HCT116 (cell line): Measurements from ENCODE around the gene UMODL1. TPM values are rescaled to one million over a fixed set of nuclear protein-coding genes. Genes with fewer than 3 reads are reported as not detected.

Experiments
- ATAC-seq: fragments of 200-7000 bp; cut with Tn5 transposase; 2 replicates; pipeline ENCODE4 v1.9.1; 2020; ENCODE audit warnings: mild to moderate bottlenecking, moderate library complexity
- BruUV-seq: library from RNA; stranded (reverse); fragments of 400-500 nt; replicated peaks from 2 replicates; lab custom pipeline; 2021; lab: Mats Ljungman, UMichigan
- CTCF ChIA-PET: fragments of 300-600 bp; sonication (Branson Sonifier 250); formaldehyde crosslinking; loops from one replicate; lab custom pipeline; 2021; ENCODE audit warnings: antibody characterized with exemption; lab: Charles Lee
- POLR2A ChIA-PET: fragments of 300-600, 350-600 bp; sonication (Branson Sonifier 250); formaldehyde crosslinking; loops from one replicate; lab custom pipeline; 2021; ENCODE audit warnings: antibody characterized with exemption; lab: Charles Lee
- RAD21 ChIA-PET, 2 experiments: fragments of 300-600 bp; sonication (Branson Sonifier 250); formaldehyde crosslinking; loops; one replicate each; lab custom pipeline; 2023; ENCODE audit warnings: low total read pairs in 2 of 2; ENCODE audit not compliant: uncharacterized antibody in 2 of 2, unreplicated experiment in 2 of 2, low non-redundant PET in 1 of 2; lab: Charles Lee
- DNase-seq: peaks from one replicate; pipeline ENCODE4 v3.0.0-alpha.2; 2010; ENCODE audit warnings: low read depth, low spot score
- H2AFZ ChIP-seq: fragments of 200-600 bp; shearing (Covaris generic), sonication (generic); 2 replicates; pipeline ENCODE4 v1.6.1; 2017; ENCODE audit warnings: low read depth, mixed run types, mixed read lengths, antibody characterized with exemption, low read length; ENCODE audit not compliant: poor library complexity, severe bottlenecking
- H3K27ac ChIP-seq: 2 replicates; pipeline ENCODE4 v1.5.1; 2012; ENCODE audit warnings: low read depth, low read length
- H3K27me3 ChIP-seq: fragments of 200-600 bp; sonication (generic); 2 replicates; pipeline ENCODE4 v1.6.1; 2016; ENCODE audit warnings: mixed run types, low read length, mixed read lengths; ENCODE audit not compliant: insufficient read depth
- H3K36me3 ChIP-seq, 2 experiments: fragments of 200-500 bp in 1 of 2; fragments of 200-600 bp in 1 of 2; sonication (Bioruptor generic) in 1 of 2; sonication (generic) in 1 of 2; 2 replicates each; pipeline versions ENCODE4 v1.5.1 to v1.6.1; 2014 to 2016; ENCODE audit warnings: low read length in 2 of 2, inconsistent platforms in 1 of 2, mixed read lengths in 1 of 2, mixed run types in 1 of 2; ENCODE audit not compliant: insufficient read depth in 2 of 2, control insufficient read depth in 1 of 2
- H3K4me1 ChIP-seq, 2 experiments: fragments of 200-600 bp in 1 of 2; sonication (generic) in 1 of 2; 2 replicates each; pipeline versions ENCODE4 v1.5.1 to v1.6.1; 2012 to 2017; ENCODE audit warnings: low read length in 2 of 2, inconsistent platforms in 1 of 2, mild to moderate bottlenecking in 1 of 2, mixed read lengths in 1 of 2, mixed run types in 1 of 2, moderate library complexity in 1 of 2; ENCODE audit not compliant: insufficient read depth in 2 of 2, control insufficient read depth in 1 of 2
- H3K4me2 ChIP-seq: fragments of 200-600 bp; sonication (generic); 2 replicates; pipeline ENCODE4 v1.6.1; 2017; ENCODE audit warnings: mixed run types, low read length, mixed read lengths
- H3K4me3 ChIP-seq, 2 experiments: fragments of 200-600 bp in 1 of 2; sonication (generic) in 1 of 2; replicated peaks in 1 of 2; 2 replicates each; pipeline ENCODE4 v1.5.1; 2011 to 2016; ENCODE audit warnings: low read length in 2 of 2, control low read depth in 1 of 2, low read depth in 1 of 2, mild to moderate bottlenecking in 1 of 2, mixed read lengths in 1 of 2, mixed run types in 1 of 2
- H3K79me2 ChIP-seq: fragments of 200-600 bp; sonication (generic); 2 replicates; pipeline ENCODE4 v1.6.1; 2017; ENCODE audit warnings: mild to moderate bottlenecking, mixed run types, low read length, moderate library complexity, mixed read lengths; ENCODE audit not compliant: insufficient read depth
- H3K9ac ChIP-seq: fragments of 200-600 bp; sonication (generic); 2 replicates; pipeline ENCODE4 v1.6.1; 2016; ENCODE audit warnings: low read length, mixed read lengths
- H3K9me2 ChIP-seq: fragments of 200-600 bp; sonication (generic), shearing (Covaris generic); 2 replicates; pipeline ENCODE4 v1.6.1; 2017; ENCODE audit warnings: mixed run types, mild to moderate bottlenecking, moderate library complexity; ENCODE audit not compliant: insufficient read depth
- H3K9me3 ChIP-seq, 2 experiments: fragments of 200-500 bp in 1 of 2; fragments of 200-600 bp in 1 of 2; sonication (Bioruptor generic) in 1 of 2; sonication (generic) in 1 of 2; 2 replicates each; pipeline ENCODE4 v1.6.1; 2014 to 2017; ENCODE audit warnings: low read length in 2 of 2, mixed read lengths in 2 of 2, inconsistent platforms in 1 of 2, low read depth in 1 of 2, mild to moderate bottlenecking in 1 of 2, mixed run types in 1 of 2, moderate library complexity in 1 of 2; ENCODE audit not compliant: control insufficient read depth in 1 of 2, insufficient read depth in 1 of 2
- H4K20me1 ChIP-seq: fragments of 200-600 bp; sonication (generic), shearing (Covaris generic); 2 replicates; pipeline ENCODE4 v1.6.1; 2017; ENCODE audit warnings: mixed run types, mild to moderate bottlenecking, moderate library complexity; ENCODE audit not compliant: insufficient read depth
- CBX3 ChIP-seq: IDR thresholded peaks from 2 replicates; pipeline ENCODE4 v1.6.1; 2012; ENCODE audit warnings: low read depth
- CEBPB ChIP-seq: IDR thresholded peaks from 2 replicates; pipeline ENCODE4 v1.6.1; 2012; ENCODE audit warnings: low read depth
- ELF1 ChIP-seq: IDR thresholded peaks from 2 replicates; pipeline ENCODE4 v1.6.1; 2012; ENCODE audit warnings: low read depth, borderline replicate concordance
- FOSL1 ChIP-seq: IDR thresholded peaks from 2 replicates; pipeline ENCODE4 v1.6.1; 2012; ENCODE audit warnings: low read depth
- POLR2AphosphoS5 ChIP-seq: IDR thresholded peaks from 2 replicates; pipeline ENCODE4 v1.6.1; 2011; ENCODE audit warnings: mild to moderate bottlenecking, low read depth, low read length, moderate library complexity
- RAD21 ChIP-seq: IDR thresholded peaks from 2 replicates; pipeline ENCODE4 v1.6.1; 2012; ENCODE audit warnings: low read depth, mild to moderate bottlenecking
- SRF ChIP-seq: IDR thresholded peaks from 2 replicates; pipeline ENCODE4 v1.6.1; 2012; ENCODE audit warnings: low read depth
- YY1 ChIP-seq: IDR thresholded peaks from 2 replicates; pipeline ENCODE4 v1.6.1; 2011; ENCODE audit warnings: low read length, low read depth, moderate library complexity, mild to moderate bottlenecking; ENCODE audit not compliant: insufficient replicate concordance; ENCODE audit errors: extremely low read depth
- ZFX ChIP-seq: fragments of 450-650 bp; IDR thresholded peaks from 2 replicates; pipeline ENCODE4 v1.6.1; 2017
- ZNF274 ChIP-seq: fragments of 200-500 bp; sonication (Bioruptor generic); IDR thresholded peaks from 2 replicates; pipeline ENCODE4 v1.6.1; 2014; ENCODE audit warnings: mild to moderate bottlenecking, low read depth, low read length, inconsistent platforms
- intact Hi-C: fragments of 100-400 bp; cut with micrococcal nuclease; formaldehyde crosslinking; loops from 2 replicates; pipeline ENCODE4 v1.10.0; 2022
- total RNA-seq: library from RNA; stranded (reverse); gene quantifications from one replicate; pipeline ENCODE4 v1.2.1, GENCODE V29; 2021; ENCODE audit not compliant: unreplicated experiment
- TF ChIP-seq, protein P1 (sequence below): IDR thresholded peaks from 2 replicates; pipeline ENCODE4 v1.6.1; 2012; ENCODE audit warnings: low read depth
- TF ChIP-seq, protein P2 (sequence below), 3 experiments: fragments of 200-600 bp in 1 of 3; sonication (generic) in 1 of 3; IDR thresholded peaks in 2 of 3; conservative IDR thresholded peaks in 1 of 3; 2 replicates each; pipeline ENCODE4 v1.5.1; 2012 to 2017; ENCODE audit warnings: low read depth in 2 of 3, low read length in 2 of 3, antibody characterized with exemption in 1 of 3, borderline replicate concordance in 1 of 3, control low read depth in 1 of 3, mild to moderate bottlenecking in 1 of 3, mixed read lengths in 1 of 3, mixed run types in 1 of 3, moderate library complexity in 1 of 3; ENCODE audit not compliant: insufficient read depth in 1 of 3
- TF ChIP-seq, protein P3 (sequence below): IDR thresholded peaks from 2 replicates; pipeline ENCODE4 v1.6.1; 2011; ENCODE audit warnings: mild to moderate bottlenecking, low read length, moderate library complexity; ENCODE audit not compliant: insufficient replicate concordance; ENCODE audit errors: extremely low read depth

The UMODL1 gene
- total RNA-seq, 1 experiment from 2014 or later = not detected

DNA sequence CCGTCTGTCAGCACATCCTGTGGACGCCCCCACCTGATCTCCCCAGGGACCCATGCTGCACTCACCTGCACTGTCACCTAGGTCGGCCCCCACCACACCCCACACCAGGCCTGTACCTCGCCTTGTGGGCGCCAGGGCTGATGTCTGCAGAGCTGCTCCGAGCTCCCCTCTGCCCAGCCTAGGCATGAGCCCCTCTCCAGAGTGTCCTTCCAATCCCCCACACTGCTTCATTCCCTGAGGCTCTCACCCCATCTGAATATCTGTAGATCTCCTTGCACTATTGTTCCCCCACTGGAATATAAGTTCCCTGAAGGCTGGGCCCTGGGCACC, 12.2 kb downstream of the UMODL1 start:
- Histone ChIP-seq H2AFZ (no peak overlapping the region), H3K79me2 (no peaks in the 10 kb centered on the region), H3K9ac (no peak overlapping the region), H3K4me3 (no peak overlapping the region), H3K9me2 (no peaks in the 10 kb centered on the region), H3K27ac (no peak overlapping the region), H3K27me3 (no peaks in the 10 kb centered on the region), H3K4me2 (no peak overlapping the region), H3K9me3 (no peaks in the 10 kb centered on the region), H3K36me3 (no peaks in the 10 kb centered on the region), H4K20me1 (no peaks in the 10 kb centered on the region), H3K4me1 (peaks cover 3 to 8% of the 10 kb centered on the region in 2 experiments; a peak in 3 of 4 replicates)
- intact Hi-C loops = no loop called here
- ATAC-seq (no peak), DNase-seq (no peak)
- TF ChIP-seq ELF1 (no peak), POLR2AphosphoS5 (no peak), YY1 (no peak), ZNF274 (no peak), CBX3 (no peak), SRF (no peak), FOSL1 (no peak), CEBPB (no peak), RAD21 (no peak), ZFX (no peak)
- TF ChIP-seq, protein P1, sequence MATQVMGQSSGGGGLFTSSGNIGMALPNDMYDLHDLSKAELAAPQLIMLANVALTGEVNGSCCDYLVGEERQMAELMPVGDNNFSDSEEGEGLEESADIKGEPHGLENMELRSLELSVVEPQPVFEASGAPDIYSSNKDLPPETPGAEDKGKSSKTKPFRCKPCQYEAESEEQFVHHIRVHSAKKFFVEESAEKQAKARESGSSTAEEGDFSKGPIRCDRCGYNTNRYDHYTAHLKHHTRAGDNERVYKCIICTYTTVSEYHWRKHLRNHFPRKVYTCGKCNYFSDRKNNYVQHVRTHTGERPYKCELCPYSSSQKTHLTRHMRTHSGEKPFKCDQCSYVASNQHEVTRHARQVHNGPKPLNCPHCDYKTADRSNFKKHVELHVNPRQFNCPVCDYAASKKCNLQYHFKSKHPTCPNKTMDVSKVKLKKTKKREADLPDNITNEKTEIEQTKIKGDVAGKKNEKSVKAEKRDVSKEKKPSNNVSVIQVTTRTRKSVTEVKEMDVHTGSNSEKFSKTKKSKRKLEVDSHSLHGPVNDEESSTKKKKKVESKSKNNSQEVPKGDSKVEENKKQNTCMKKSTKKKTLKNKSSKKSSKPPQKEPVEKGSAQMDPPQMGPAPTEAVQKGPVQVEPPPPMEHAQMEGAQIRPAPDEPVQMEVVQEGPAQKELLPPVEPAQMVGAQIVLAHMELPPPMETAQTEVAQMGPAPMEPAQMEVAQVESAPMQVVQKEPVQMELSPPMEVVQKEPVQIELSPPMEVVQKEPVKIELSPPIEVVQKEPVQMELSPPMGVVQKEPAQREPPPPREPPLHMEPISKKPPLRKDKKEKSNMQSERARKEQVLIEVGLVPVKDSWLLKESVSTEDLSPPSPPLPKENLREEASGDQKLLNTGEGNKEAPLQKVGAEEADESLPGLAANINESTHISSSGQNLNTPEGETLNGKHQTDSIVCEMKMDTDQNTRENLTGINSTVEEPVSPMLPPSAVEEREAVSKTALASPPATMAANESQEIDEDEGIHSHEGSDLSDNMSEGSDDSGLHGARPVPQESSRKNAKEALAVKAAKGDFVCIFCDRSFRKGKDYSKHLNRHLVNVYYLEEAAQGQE = no peak
- TF ChIP-seq, protein P2, sequence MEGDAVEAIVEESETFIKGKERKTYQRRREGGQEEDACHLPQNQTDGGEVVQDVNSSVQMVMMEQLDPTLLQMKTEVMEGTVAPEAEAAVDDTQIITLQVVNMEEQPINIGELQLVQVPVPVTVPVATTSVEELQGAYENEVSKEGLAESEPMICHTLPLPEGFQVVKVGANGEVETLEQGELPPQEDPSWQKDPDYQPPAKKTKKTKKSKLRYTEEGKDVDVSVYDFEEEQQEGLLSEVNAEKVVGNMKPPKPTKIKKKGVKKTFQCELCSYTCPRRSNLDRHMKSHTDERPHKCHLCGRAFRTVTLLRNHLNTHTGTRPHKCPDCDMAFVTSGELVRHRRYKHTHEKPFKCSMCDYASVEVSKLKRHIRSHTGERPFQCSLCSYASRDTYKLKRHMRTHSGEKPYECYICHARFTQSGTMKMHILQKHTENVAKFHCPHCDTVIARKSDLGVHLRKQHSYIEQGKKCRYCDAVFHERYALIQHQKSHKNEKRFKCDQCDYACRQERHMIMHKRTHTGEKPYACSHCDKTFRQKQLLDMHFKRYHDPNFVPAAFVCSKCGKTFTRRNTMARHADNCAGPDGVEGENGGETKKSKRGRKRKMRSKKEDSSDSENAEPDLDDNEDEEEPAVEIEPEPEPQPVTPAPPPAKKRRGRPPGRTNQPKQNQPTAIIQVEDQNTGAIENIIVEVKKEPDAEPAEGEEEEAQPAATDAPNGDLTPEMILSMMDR (IDR thresholded peaks at IDR 0.05 in 2 of 3, conservative IDR thresholded peaks at IDR 0.05 in 1 of 3; ENCODE audit: borderline replicate concordance in 1 of 3, insufficient read depth in 1 of 3, low read depth in 2 of 3, low read length in 2 of 3) = no peak
- TF ChIP-seq, protein P3, sequence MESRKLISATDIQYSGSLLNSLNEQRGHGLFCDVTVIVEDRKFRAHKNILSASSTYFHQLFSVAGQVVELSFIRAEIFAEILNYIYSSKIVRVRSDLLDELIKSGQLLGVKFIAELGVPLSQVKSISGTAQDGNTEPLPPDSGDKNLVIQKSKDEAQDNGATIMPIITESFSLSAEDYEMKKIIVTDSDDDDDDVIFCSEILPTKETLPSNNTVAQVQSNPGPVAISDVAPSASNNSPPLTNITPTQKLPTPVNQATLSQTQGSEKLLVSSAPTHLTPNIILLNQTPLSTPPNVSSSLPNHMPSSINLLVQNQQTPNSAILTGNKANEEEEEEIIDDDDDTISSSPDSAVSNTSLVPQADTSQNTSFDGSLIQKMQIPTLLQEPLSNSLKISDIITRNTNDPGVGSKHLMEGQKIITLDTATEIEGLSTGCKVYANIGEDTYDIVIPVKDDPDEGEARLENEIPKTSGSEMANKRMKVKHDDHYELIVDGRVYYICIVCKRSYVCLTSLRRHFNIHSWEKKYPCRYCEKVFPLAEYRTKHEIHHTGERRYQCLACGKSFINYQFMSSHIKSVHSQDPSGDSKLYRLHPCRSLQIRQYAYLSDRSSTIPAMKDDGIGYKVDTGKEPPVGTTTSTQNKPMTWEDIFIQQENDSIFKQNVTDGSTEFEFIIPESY = no peak
- CTCF ChIA-PET = no interaction called here
- RAD21 ChIA-PET = no interaction called here
- POLR2A ChIA-PET = no interaction called here
- BruUV-seq = no TSS peak
